Activated CD4-positive, alpha-beta T cell treated with anti-CD3 and anti-CD28 coated beads for 36 hours (primary cell): ENCODE data around the gene COL6A2. TPM values are rescaled to one million over a fixed set of nuclear protein-coding genes. Genes with fewer than 3 reads are reported as not detected.
"Not testable (repeated sequence)": the region's sequence is repeated elsewhere in the genome, so short reads cannot be mapped to it uniquely, and the experiment has no call there.

Source experiments
- ATAC-seq: fragments of 200-7000 bp; cut with Tn5 transposase; one replicate; pipeline ENCODE4 v1.10.0; 2021; ENCODE audit warnings: mild to moderate bottlenecking, moderate library complexity
- CTCF ChIA-PET: fragments of 350-600 bp; sonication (Branson Sonifier 250); formaldehyde crosslinking; loops from one replicate; lab custom pipeline; 2021; ENCODE audit warnings: antibody characterized with exemption; lab: Charles Lee
- POLR2A ChIA-PET: fragments of 350-600 bp; sonication (Branson Sonifier 250); formaldehyde crosslinking; loops from one replicate; lab custom pipeline; 2021; ENCODE audit warnings: antibody characterized with exemption, inconsistent platforms; lab: Charles Lee
- DNase-seq: peaks from one replicate; pipeline ENCODE4 v3.0.0-alpha.2; 2020
- H3K27ac Mint-ChIP-seq: one replicate; pipeline ENCODE4 v1.8.0; 2021; ENCODE audit warnings: mixed read lengths
- H3K27me3 Mint-ChIP-seq: one replicate; pipeline ENCODE4 v1.8.0; 2021; ENCODE audit warnings: mixed read lengths
- H3K36me3 Mint-ChIP-seq: one replicate; pipeline ENCODE4 v1.8.0; 2021; ENCODE audit warnings: low read depth, mixed read lengths
- H3K4me1 Mint-ChIP-seq: one replicate; pipeline ENCODE4 v1.8.0; 2021; ENCODE audit warnings: mixed read lengths
- H3K4me3 Mint-ChIP-seq: one replicate; pipeline ENCODE4 v1.8.0; 2021; ENCODE audit warnings: mild to moderate bottlenecking, moderate library complexity, mixed read lengths
- H3K9me3 Mint-ChIP-seq: one replicate; pipeline ENCODE4 v1.8.0; 2021; ENCODE audit warnings: low read depth, mixed read lengths
- intact Hi-C, 2 experiments: fragments of 100-400 bp; cut with DNase I in 1 of 2; cut with micrococcal nuclease in 1 of 2; formaldehyde crosslinking; loops; one replicate each; pipeline versions ENCODE4 v1.14.2 to v1.15.1; 2022 to 2024; cut with DNase I, micrococcal nuclease
- total RNA-seq, 2 experiments: library from RNA; stranded (reverse); gene quantifications; one replicate each; pipeline ENCODE4 v1.2.3, GENCODE V29; 2021

COL6A2 gene
- total RNA-seq, 2 experiments from 2014 or later = 3.3 to 3.4 TPM

DNA sequence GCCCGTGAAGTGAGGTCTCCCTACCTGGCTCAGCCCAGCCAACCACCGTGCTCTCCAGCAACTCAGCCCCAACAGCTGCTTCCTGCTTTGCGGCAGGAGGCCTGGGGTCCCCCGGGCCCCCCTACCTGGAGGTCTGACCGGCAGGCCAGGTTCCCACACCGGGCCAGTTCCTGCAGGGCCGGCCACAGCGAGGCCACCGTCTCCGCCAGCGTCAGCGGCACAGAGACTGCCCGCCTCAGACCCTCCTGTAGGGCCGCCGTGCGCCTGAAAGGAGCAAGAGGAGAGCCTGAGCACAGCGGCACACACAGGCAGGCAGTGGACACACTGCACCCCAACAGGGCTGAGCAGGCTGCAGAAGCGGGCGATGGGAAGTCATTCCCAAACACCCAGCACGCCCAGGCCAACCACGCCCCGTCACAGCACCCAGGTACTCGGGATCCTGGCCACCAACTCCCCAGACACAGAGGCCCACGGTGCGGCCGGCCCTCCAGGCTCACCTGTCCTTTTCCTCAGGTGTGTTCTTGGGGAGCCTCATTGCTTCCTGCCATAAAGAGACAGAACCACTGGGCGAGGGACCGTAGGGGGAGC, 40.6 kb downstream of the COL6A2 start:
- intact Hi-C loops = no loop called here
- no peak overlapping the region for H3K4me3 Mint-ChIP-seq
- CTCF ChIA-PET = no interaction called here

DNA sequence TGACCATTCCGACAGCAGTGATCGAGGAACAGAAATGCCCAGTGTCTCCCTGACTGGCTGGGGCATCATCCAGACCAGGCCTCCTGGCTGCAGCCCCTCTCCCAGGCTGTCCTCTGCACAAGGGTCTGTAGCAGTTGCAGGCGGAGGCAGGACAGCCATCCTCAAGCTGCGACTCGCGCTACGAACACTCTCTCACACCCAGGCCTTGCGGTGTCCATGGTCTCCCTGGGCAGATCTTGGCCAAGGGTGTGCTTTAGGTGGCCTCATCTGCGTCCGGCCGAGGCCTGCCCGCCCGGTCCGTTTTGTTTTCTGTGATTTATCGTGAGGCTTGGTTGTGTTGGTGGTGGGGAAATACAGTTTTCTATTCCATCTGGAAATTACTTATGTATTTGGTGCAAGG, 41.8 kb downstream of the COL6A2 start:
- Mint-ChIP-seq H3K27ac (no peak overlapping the region), H3K36me3 (no peaks in the 10 kb centered on the region), H3K4me3 (no peak overlapping the region), H3K9me3 (no peaks in the 10 kb centered on the region), H3K27me3 (peaks cover 2% of the 10 kb centered on the region), H3K4me1 (peaks cover 10% of the 10 kb centered on the region)
- ATAC-seq = no peak
- intact Hi-C loops = loop anchor here in 1 of 2 experiments (5.0 kb wide), 1 partner anchor 167 kb away; no protein-coding TSS in a partner anchor
- ChIA-PET POLR2A (no interaction called here), CTCF (no interaction called here)
- DNase-seq = no peak

More for the DNA sequence above, 40.6 kb downstream of the COL6A2 start:
- ATAC-seq (no peak), DNase-seq (no peak)
- Mint-ChIP-seq H3K4me1 (peaks cover 1% of the 10 kb centered on the region), H3K27ac (no peak overlapping the region), H3K9me3 (no peaks in the 10 kb centered on the region), H3K27me3 (peaks cover 2% of the 10 kb centered on the region), H3K36me3 (no peaks in the 10 kb centered on the region)
- POLR2A ChIA-PET = no interaction called here

DNA sequence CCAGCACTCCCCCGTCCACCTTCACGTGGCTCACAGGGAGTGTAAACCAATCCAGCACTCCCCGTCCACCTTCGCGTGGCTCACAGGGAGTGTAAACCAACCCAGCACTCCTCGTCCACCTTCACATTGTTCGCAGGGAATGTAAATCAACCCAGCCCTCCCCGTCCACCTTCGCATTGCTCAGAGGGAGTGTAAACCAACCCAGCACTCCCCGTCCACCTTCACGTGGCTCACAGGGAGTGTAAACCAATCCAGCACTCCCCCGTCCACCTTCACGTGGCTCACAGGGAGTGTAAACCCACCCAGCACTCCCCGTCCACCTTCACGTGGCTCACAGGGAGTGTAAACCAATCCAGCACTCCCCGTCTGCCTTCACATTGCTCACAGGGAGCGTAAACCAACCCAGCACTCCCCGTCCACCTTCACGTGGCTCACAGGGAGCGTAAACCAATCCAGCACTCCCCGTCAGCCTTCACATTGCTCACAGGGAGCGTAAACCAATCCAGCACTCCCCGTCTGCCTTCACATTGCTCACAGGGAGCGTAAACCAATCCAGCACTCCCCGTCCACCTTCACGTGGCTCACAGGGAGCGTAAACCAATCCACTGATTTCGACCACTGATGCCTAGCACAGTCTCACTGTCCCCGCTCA, 42.6 kb downstream of the COL6A2 start:
- CTCF ChIA-PET = interaction anchor here (0.9 kb wide), 1 partner anchor 317 kb away, joined by 5 read pairs; no protein-coding TSS in a partner anchor
- H3K4me3 Mint-ChIP-seq, H3K36me3 Mint-ChIP-seq, H3K9me3 Mint-ChIP-seq, DNase-seq, H3K27ac Mint-ChIP-seq, POLR2A ChIA-PET, ATAC-seq, H3K27me3 Mint-ChIP-seq: not testable (repeated sequence)
- peaks cover 12% of the 10 kb centered on the region for H3K4me1 Mint-ChIP-seq
- intact Hi-C loops = loop anchor here in 1 of 2 experiments (5.0 kb wide), 1 partner anchor 168 kb away; no protein-coding TSS in a partner anchor

DNA sequence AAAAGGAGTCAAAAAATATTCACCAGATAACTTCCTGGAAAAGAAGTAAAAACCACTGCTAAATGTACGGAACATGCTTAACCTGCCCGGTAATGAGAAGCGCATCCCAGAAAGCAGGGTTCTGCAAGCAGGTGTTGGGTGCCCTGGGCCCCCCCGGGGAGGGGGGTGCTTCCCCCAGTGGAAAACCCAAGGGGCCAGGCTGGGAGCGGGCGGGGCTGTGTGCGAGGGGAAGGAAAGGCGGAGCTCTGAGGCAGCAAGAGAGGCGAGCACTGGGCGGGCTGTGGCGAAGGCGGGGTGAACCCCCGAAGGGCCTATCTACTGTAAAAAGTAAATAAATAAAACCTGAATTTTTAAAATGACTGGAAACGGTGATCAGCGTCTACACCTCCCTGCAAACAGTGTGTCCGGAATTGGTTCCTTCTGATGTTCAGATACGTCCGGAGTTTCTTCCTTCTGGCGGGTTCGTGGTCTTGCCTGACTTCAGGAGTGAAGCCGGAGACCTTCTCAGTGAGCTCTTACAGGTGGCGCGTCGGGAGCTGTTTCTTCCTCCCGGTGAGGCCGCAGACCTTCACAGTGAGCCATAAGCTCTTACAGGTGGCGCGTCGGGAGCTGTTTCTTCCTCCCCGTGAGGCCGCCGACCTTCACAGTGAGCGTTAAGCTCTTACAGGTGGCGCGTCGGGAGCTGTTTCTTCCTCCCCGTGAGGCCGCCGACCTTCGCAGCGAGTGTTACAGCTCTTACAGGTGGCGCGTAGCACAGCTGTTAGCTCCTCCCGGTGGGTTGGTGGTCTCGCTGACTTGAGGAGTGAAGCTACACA, 44.1 kb downstream of the COL6A2 start:
- intact Hi-C loops = loop anchor here (2.0 to 5.0 kb wide), 2 partner anchors 145 to 170 kb away; partner anchors contain the start of gene YBEY (in 1 of the 2)
- no peak for DNase-seq
- no peaks in the 10 kb centered on the region for H3K36me3 Mint-ChIP-seq
- peaks cover 12% of the 10 kb centered on the region for H3K4me1 Mint-ChIP-seq
- H3K9me3 Mint-ChIP-seq = no peaks in the 10 kb centered on the region
- ChIA-PET POLR2A (interaction anchor here (0.6 kb wide), 1 partner anchor 336 kb away, joined by 3 read pairs; no protein-coding TSS in a partner anchor), CTCF (interaction anchor here (0.9 to 2.6 kb wide), 3 partner anchors 11 to 316 kb away, joined by 3 to 18 read pairs (median 5); no protein-coding TSS in a partner anchor)
- H3K27ac Mint-ChIP-seq = no peak overlapping the region
- no peak for ATAC-seq
- H3K4me3 Mint-ChIP-seq = no peak overlapping the region
- H3K27me3 Mint-ChIP-seq = no peaks in the 10 kb centered on the region

DNA sequence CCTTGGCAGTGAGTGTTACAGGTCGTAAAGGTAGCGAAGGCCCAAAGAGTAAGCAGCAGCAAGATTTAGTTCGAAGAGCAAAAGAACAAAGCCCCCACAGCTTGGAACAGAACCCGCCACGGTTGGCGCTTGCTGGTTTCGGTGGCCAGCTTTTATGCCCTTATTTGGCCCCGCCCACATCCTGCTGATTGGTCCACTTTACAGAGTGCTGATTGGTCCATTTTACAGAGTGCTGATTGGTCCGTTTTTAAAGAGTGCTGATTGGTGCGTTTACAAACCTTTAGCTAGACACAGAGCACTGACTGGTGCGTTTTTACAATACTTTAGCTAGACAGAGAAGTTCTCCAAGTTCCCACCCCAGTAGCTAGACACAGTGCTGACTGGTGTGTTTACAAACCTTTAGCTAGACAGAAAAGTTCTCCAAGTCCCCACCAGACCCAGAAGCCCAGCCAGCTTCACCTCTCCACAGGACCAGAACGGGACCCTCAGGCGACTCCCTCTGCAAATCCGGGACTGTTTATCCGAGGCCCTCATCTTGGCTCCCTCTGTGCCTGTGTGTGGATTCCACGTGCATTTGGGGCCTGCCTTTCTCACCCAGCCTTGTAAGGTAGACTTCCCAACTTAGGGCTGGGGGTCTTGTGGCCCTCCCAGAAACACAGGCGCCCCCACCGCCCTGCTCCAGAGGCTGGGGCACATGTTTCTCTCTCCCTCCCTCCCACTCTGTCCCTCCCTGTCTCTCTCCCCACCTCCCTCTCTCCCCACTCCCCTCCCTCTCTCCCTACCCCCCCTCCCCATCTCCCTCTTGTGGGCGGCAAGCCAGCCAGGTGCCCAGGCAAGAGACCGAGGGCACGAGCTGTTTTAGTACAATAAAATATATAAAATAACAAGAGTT, 44.9 kb downstream of the COL6A2 start:
- intact Hi-C loops = loop anchor here (1.0 to 5.0 kb wide), 5 partner anchors 41 to 171 kb away; partner anchors contain the start of genes LSS (in 2 of the 2), SPATC1L (in 1 of the 2) and YBEY (in 1 of the 2)
- CTCF ChIA-PET = interaction anchor here (0.6 to 2.6 kb wide), 12 partner anchors 11 to 1647 kb away, joined by 3 to 18 read pairs (median 4); partner anchors contain the start of genes MCM3AP and YBEY
- ATAC-seq (no peak), DNase-seq (peak; percentile 28)
- peak overlapping the region; percentile 37 for H3K27ac Mint-ChIP-seq
- no peak overlapping the region for H3K4me3 Mint-ChIP-seq
- no peaks in the 10 kb centered on the region for H3K36me3 Mint-ChIP-seq
- POLR2A ChIA-PET = interaction anchor here (0.6 to 0.8 kb wide), 5 partner anchors 17 to 335 kb away, joined by 3 to 4 read pairs (median 3); no protein-coding TSS in a partner anchor
- H3K27me3 Mint-ChIP-seq = no peaks in the 10 kb centered on the region
- no peaks in the 10 kb centered on the region for H3K9me3 Mint-ChIP-seq
- peaks cover 12% of the 10 kb centered on the region for H3K4me1 Mint-ChIP-seq

DNA sequence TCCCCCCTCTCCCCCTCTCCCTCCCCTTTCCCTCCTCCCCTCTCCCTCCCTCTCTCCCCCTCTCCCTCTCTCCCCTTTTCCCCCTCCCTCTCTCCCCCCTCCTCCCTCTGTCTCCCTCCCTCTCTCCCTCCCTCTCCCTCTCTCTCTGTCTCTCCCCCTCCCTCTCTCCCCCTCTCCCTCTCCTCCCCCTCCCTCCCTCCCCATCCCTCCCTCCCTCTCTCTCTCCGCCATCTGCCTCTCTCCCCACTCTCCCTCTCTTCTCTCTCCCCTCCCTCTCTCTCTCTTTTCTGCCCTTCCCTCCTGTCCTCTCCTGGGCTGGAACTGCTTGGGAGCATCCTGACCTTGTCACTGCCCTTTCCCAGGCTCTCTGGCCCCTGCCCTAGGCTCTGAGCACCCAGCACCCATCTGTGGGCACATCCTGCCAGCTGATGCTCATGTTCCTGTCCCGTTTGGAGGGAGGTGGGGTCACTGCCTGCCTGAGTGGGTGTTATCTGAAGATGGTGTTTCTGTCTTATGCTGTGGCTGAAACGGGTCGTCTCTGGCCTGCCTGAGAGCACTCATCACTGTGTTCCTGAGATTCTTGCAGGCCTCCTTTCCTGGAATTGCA, 46.7 kb downstream of the COL6A2 start:
- peak overlapping the region; percentile 34 for H3K27ac Mint-ChIP-seq
- ChIA-PET POLR2A (interaction anchor here (1.0 kb wide), 1 partner anchor 9 kb away, joined by 4 read pairs; no protein-coding TSS in a partner anchor), CTCF (interaction anchor here (0.9 to 2.6 kb wide), 3 partner anchors 9 to 141 kb away, joined by 4 to 18 read pairs (median 9); partner anchors contain the start of genes MCM3AP and YBEY)
- no peak overlapping the region for H3K4me3 Mint-ChIP-seq
- H3K9me3 Mint-ChIP-seq = no peaks in the 10 kb centered on the region
- ATAC-seq (no peak), DNase-seq (peak; percentile 40)
- no peaks in the 10 kb centered on the region for H3K36me3 Mint-ChIP-seq
- peaks cover 12% of the 10 kb centered on the region for H3K4me1 Mint-ChIP-seq
- intact Hi-C loops = loop anchor here (1.0 to 5.0 kb wide), 3 partner anchors 172 to 314 kb away; partner anchors contain the start of genes DIP2A (in 1 of the 2) and PCNT (in 1 of the 2)
- no peaks in the 10 kb centered on the region for H3K27me3 Mint-ChIP-seq

DNA sequence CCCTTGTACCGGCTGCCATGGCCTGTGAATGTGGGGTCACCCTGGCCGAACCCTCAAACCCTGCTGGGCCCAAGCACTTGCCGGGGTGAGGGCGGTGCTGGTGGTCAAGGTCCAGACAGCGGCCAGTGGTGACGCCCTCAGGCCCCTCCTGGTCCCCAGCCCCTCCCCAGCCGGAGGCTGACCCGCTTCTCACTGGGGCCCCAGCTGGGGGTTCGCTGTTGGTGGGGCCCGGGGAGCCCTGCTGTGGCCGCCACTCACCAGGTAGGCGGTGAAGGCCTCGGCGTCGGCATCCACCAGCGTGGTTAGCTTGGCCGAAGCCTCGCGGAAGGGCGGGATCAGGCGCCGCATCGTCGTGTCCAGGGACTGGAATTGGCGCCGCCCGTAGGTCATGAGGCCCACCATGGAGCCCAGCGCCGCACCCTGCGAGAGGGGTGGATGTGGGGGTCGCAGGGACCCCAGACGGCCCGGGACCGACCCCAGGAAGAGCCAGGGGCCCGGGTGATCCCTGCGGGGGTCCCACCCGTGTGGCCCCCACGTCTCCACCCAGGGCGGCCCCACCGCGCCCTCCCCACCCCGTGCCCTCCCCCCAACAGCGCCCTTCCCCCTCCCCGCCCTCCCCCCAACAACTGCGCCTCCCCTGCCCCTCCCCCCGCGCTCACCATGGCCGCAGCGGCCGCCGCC, 47.4 kb downstream of the COL6A2 start:
- no peaks in the 10 kb centered on the region for H3K36me3 Mint-ChIP-seq
- intact Hi-C loops = no loop called here
- H3K27ac Mint-ChIP-seq = no peak overlapping the region
- no peaks in the 10 kb centered on the region for H3K27me3 Mint-ChIP-seq
- ChIA-PET POLR2A (no interaction called here), CTCF (no interaction called here)
- H3K4me3 Mint-ChIP-seq = no peak overlapping the region
- ATAC-seq (no peak), DNase-seq (no peak)
- H3K9me3 Mint-ChIP-seq = no peaks in the 10 kb centered on the region
- H3K4me1 Mint-ChIP-seq = peaks cover 12% of the 10 kb centered on the region

DNA sequence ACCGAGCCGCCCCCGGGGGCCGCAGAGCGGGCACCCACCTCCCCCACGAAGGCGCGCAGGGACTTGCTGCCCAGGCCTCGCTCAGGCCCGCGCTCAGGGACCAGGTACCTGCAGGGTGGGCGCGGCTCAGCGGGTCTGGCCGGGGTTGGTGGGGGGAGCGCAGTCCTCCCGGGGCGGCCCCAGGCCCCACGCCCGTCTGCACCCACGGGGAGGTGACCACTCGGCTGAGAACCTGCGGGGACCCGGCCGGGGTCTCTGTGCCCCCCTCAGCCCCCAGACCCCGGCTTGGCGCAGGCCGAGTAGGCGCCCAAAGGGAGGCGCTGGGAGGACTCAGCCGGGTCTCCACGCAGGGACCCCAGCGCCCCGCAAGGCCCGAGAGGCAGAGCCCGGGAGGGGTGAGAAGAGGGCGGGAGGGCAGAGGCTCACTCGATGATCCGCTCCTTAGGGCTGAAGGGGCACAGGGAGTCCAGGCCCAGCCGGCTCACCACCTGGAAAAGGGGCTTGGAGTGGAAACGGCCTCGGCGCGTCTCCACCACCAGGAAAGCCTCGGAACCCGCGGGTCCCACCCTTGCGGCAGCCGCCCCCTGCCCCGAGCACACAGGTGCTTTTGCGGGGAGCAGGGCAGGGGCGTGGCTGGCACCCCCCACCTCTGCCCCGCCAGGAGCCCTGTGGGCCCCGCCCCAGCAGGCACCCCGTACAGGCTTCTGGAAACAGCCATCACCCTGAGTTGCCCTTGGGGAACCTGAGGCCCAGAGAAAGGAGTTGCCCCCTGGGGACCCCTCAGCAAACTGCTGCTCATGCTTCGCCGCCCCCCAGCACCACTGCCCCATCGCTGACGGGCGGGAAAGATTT, 48.2 kb downstream of the COL6A2 start:
- H3K4me3 Mint-ChIP-seq = no peak overlapping the region
- H3K27me3 Mint-ChIP-seq = no peaks in the 10 kb centered on the region
- DNase-seq (no peak), ATAC-seq (no peak)
- CTCF ChIA-PET = no interaction called here
- intact Hi-C loops = no loop called here
- H3K4me1 Mint-ChIP-seq = peaks cover 12% of the 10 kb centered on the region
- no peaks in the 10 kb centered on the region for H3K36me3 Mint-ChIP-seq
- POLR2A ChIA-PET = no interaction called here
- no peaks in the 10 kb centered on the region for H3K9me3 Mint-ChIP-seq
- no peak overlapping the region for H3K27ac Mint-ChIP-seq

DNA sequence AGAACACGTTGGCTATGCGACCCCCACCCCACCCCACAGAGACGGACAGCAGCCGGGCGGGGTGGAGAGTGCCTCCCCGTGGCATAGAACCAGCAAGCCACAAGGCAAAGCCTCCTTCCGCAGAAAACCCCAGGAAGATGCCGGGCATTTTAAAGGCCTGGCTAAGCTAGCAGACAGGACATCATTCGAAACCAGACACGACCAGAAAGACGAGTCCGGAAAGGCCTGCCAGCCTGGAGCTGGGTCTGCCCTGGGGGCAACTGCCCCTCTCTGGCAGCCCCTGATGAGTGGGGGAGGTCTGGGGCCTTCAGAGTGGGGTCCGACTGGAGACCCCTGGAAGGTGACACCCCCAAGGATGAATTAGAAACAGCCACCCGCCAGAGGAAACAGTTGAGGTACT, 48.9 kb downstream of the COL6A2 start:
- Mint-ChIP-seq H3K4me1 (peaks cover 12% of the 10 kb centered on the region), H3K27me3 (no peaks in the 10 kb centered on the region), H3K9me3 (no peaks in the 10 kb centered on the region), H3K4me3 (no peak overlapping the region), H3K27ac (no peak overlapping the region), H3K36me3 (no peaks in the 10 kb centered on the region)
- POLR2A ChIA-PET = no interaction called here
- intact Hi-C loops = loop anchor here in 1 of 2 experiments (1.0 kb wide), 1 partner anchor 138 kb away; the partner anchor contains the start of gene MCM3AP
- ATAC-seq = no peak
- CTCF ChIA-PET = interaction anchor here (0.7 kb wide), 1 partner anchor 108 kb away, joined by 3 read pairs; no protein-coding TSS in a partner anchor
- DNase-seq = no peak
